Lung (tissue), 12 donors: ENCODE results near the gene C20orf141. TPM values are rescaled to one million over a fixed set of nuclear protein-coding genes. Genes with fewer than 3 reads are reported as not detected.
"Not testable (repeated sequence)": the region's sequence is repeated elsewhere in the genome, so short reads cannot be mapped to it uniquely, and the experiment has no call there.

Experiments
- ATAC-seq: fragments of 200-7000 bp; cut with Tn5 transposase; one replicate; pipeline ENCODE4 v1.9.1; 2020; ENCODE audit warnings: moderate number of reproducible peaks; ENCODE audit not compliant: insufficient read depth, low FRiP score
- DNase-seq, 3 donors: peaks; one replicate each; pipeline ENCODE4 v3.0.0-alpha.2; 2013 to 2017
- H3K27ac ChIP-seq, 2 donors: one replicate each; pipeline ENCODE4 v1.5.1; 2013; ENCODE audit warnings: mild to moderate bottlenecking in 2 of 2, moderate library complexity in 2 of 2, control low read depth in 1 of 2, inconsistent platforms in 1 of 2, low read depth in 1 of 2, low read length in 1 of 2
- H3K27me3 ChIP-seq, 3 donors: one replicate each; pipeline ENCODE4 v1.5.1; 2013; ENCODE audit warnings: low read length in 2 of 3; ENCODE audit not compliant: control insufficient read depth in 3 of 3, insufficient read depth in 3 of 3
- H3K36me3 ChIP-seq, 4 donors: one replicate each; pipeline ENCODE4 v1.5.1; 2013; ENCODE audit warnings: low read length in 4 of 4, mild to moderate bottlenecking in 1 of 4, moderate library complexity in 1 of 4; ENCODE audit not compliant: control insufficient read depth in 4 of 4, insufficient read depth in 4 of 4
- H3K4me1 ChIP-seq, 5 donors: one replicate each; pipeline ENCODE4 v1.5.1; 2013; ENCODE audit warnings: low read length in 5 of 5, mild to moderate bottlenecking in 2 of 5, moderate library complexity in 1 of 5; ENCODE audit not compliant: control insufficient read depth in 5 of 5, insufficient read depth in 5 of 5
- H3K4me3 ChIP-seq: one replicate; pipeline ENCODE4 v1.5.1; 2013; ENCODE audit warnings: mild to moderate bottlenecking, control low read depth, moderate library complexity
- H3K9ac ChIP-seq, 2 donors: one replicate each; pipeline ENCODE4 v1.5.1; 2013; ENCODE audit warnings: low read length in 2 of 2, control low read depth in 1 of 2; ENCODE audit not compliant: insufficient read depth in 1 of 2
- H3K9me3 ChIP-seq, 4 donors: one replicate each; pipeline ENCODE4 v1.5.1; 2013; ENCODE audit warnings: low read length in 3 of 4, mild to moderate bottlenecking in 1 of 4, moderate library complexity in 1 of 4; ENCODE audit not compliant: control insufficient read depth in 4 of 4, insufficient read depth in 3 of 4
- CTCF ChIP-seq: IDR thresholded peaks from 2 replicates; pipeline ENCODE4 v1.5.1; 2012; ENCODE audit warnings: mild to moderate bottlenecking; ENCODE audit errors: control extremely low read depth, extremely low read depth
- WGBS, 2 donors: extraction: QIAGEN DNeasy Blood & Tissue Kit; methylation state at CpG; one replicate each; pipeline ENCODE4 v1.1.7; 2013; 5-methylcytosine and 5-hydroxymethylcytosine counted together
- polyA plus RNA-seq, 2 donors: library from polyadenylated mRNA; stranded (reverse); fragments of 200-250 nt; gene quantifications; one replicate each; pipeline ENCODE4 v1.2.1, GENCODE V29; 2013
- total RNA-seq, 2 donors: library from RNA; depleted of rRNA in 1 of 2; stranded (reverse); fragments of >200 nt in 1 of 2; gene quantifications; one replicate each; pipeline ENCODE4 v1.2.1, GENCODE V29; 2014 to 2021
- donor health status: control.
- donor health status: control.
- donor health status: Bipolar disorder and iron deficiency.
- donor health status: healthy.
- donor health status: DM: yes; HTN: yes; CAD: no.

The C20orf141 gene
- total and polyA plus RNA-seq, 4 donors = not detected

- no peak overlapping the region for H3K9ac ChIP-seq
- H3K4me1 ChIP-seq = peaks cover 0 to 16% (median 3%) of the 10 kb centered on the region in 5 donors
- WGBS, 2 donors = 31 to 41% methylated on average over 5 of the region's 5 CpGs
- no peak for ATAC-seq
- H3K4me3 ChIP-seq = no peak overlapping the region
- peak in 1 of 3 donors; percentile 8 for DNase-seq
- H3K36me3 ChIP-seq = no peaks in the 10 kb centered on the region
- peaks cover 0 to 24% (median 22%) of the 10 kb centered on the region in 3 donors for H3K27me3 ChIP-seq
- no peak overlapping the region for H3K27ac ChIP-seq
- TF ChIP-seq CTCF = no peak
- H3K9me3 ChIP-seq = peaks cover 0 to 1% (median 0%) of the 10 kb centered on the region in 4 donors
Observed at GRCh38 chr20:2822073-2822472, 7.3 kb downstream of the C20orf141 start.

- WGBS, 2 donors = 87 to 92% methylated on average over 2 of the region's 2 CpGs
- H3K4me1 ChIP-seq = peaks cover 0 to 2% (median 0%) of the 10 kb centered on the region in 5 donors
- no peak overlapping the region for H3K27ac ChIP-seq
- DNase-seq (no peak), ATAC-seq (no peak)
- TF ChIP-seq CTCF = no peak
- H3K36me3 ChIP-seq = no peaks in the 10 kb centered on the region
- H3K4me3 ChIP-seq = no peak overlapping the region
- H3K9me3 ChIP-seq = no peaks in the 10 kb centered on the region
- no peak overlapping the region for H3K9ac ChIP-seq
- peaks cover 0 to 27% (median 21%) of the 10 kb centered on the region in 3 donors for H3K27me3 ChIP-seq
Observed at GRCh38 chr20:2825761-2826160, 11.0 kb downstream of the C20orf141 start.

GRCh38 chr20:2826655-2827054 is 11.9 kb downstream of the C20orf141 start:
- no peak overlapping the region for H3K27ac ChIP-seq
- no peak for TF ChIP-seq CTCF
- peaks cover 0 to 25% (median 16%) of the 10 kb centered on the region in 3 donors for H3K27me3 ChIP-seq
- H3K36me3 ChIP-seq = no peaks in the 10 kb centered on the region
- no peak overlapping the region for H3K9ac ChIP-seq
- no peaks in the 10 kb centered on the region for H3K4me1 ChIP-seq
- DNase-seq = no peak
- no peak for ATAC-seq
- H3K9me3 ChIP-seq = no peaks in the 10 kb centered on the region
- no peak overlapping the region for H3K4me3 ChIP-seq
- WGBS, 2 donors = 81 to 92% methylated on average over 4 of the region's 4 CpGs

GRCh38 chr20:2829376-2829775 is 14.6 kb downstream of the C20orf141 start:
- no peak for ATAC-seq
- Histone ChIP-seq H3K27ac (no peak overlapping the region), H3K9me3 (no peaks in the 10 kb centered on the region), H3K36me3 (no peaks in the 10 kb centered on the region), H3K9ac (no peak overlapping the region), H3K4me3 (no peak overlapping the region), H3K27me3 (peaks cover 0 to 20% (median 9%) of the 10 kb centered on the region in 3 donors), H3K4me1 (no peaks in the 10 kb centered on the region)
- DNase-seq = no peak
- 76 to 85% methylated on average over 6 of the region's 6 CpGs for WGBS, 2 donors
- TF ChIP-seq CTCF = no peak

GRCh38 chr20:2831206-2831605 is 16.4 kb downstream of the C20orf141 start:
- H3K36me3 ChIP-seq, H3K9me3 ChIP-seq, H3K4me1 ChIP-seq, H3K27ac ChIP-seq, H3K9ac ChIP-seq, H3K4me3 ChIP-seq, DNase-seq, ATAC-seq: not testable (repeated sequence)
- H3K27me3 ChIP-seq = peaks cover 0 to 14% (median 7%) of the 10 kb centered on the region in 3 donors
- WGBS, 2 donors = 85 to 87% methylated on average over 7 of the region's 7 CpGs
